NCI-H460 (cell line): ENCODE data around the gene GRHL3. TPM values are rescaled to one million over a fixed set of nuclear protein-coding genes. Genes with fewer than 3 reads are reported as not detected.

Experiments used
- DNase-seq: peaks from one replicate; pipeline ENCODE4 v3.0.0-alpha.2; 2016; ENCODE audit warnings: low read depth; ENCODE audit errors: extremely low read depth
- total RNA-seq: library from RNA; depleted of rRNA; stranded (reverse); fragments of >200 nt; shearing (Covaris generic); gene quantifications from 2 replicates; pipeline ENCODE4 v1.2.3, GENCODE V29; 2014; rRNA removed

Gene GRHL3
- total RNA-seq, 1 experiment from 2014 or later, result 3.1 TPM

- DNase-seq, result peak; percentile 68
Observed at GRCh38 chr1:24391882-24392603, 72.9 kb downstream of the GRHL3 start.

- no peak for DNase-seq
Observed at GRCh38 chr1:24392604-24392946, 73.4 kb downstream of the GRHL3 start.

GRCh38 chr1:24392982-24393650 is 74.0 kb downstream of the GRHL3 start:
- no peak for DNase-seq

- peak; percentile 33 for DNase-seq
Observed at GRCh38 chr1:24393892-24394291, 74.7 kb downstream of the GRHL3 start.

- DNase-seq, result no peak
Observed at GRCh38 chr1:24400065-24400464, 80.9 kb downstream of the GRHL3 start.

- DNase-seq, result no peak
Observed at GRCh38 chr1:24403806-24404205, 84.6 kb downstream of the GRHL3 start.

Other genes starting within 250 kb of the GRHL3 start
- 3.1 and 3.4 TPM in 2 replicates for gene MYOM3, start 207.2 kb upstream of the GRHL3 start, total RNA-seq
- gene IL22RA1, start 176.2 kb upstream of the GRHL3 start, total RNA-seq, result 1.6 and 1.9 TPM in 2 replicates
- 2.6 and 3.2 TPM in 2 replicates for gene IFNLR1, start 132.1 kb upstream of the GRHL3 start, total RNA-seq
- gene STPG1, start 94.4 kb downstream of the GRHL3 start, total RNA-seq, result 16.9 and 18.4 TPM in 2 replicates
- 18.1 and 23.0 TPM in 2 replicates for gene NIPAL3, start 96.4 kb downstream of the GRHL3 start, total RNA-seq
- 34.6 and 36.7 TPM in 2 replicates for gene RCAN3, start 183.5 kb downstream of the GRHL3 start, total RNA-seq
- gene NCMAP, start 236.7 kb downstream of the GRHL3 start, total RNA-seq, result 1.3 and 1.6 TPM in 2 replicates